ENCODE data around the gene SLC39A11.
"Not testable (repeated sequence)": the region's sequence is repeated elsewhere in the genome, so short reads cannot be mapped to it uniquely, and the experiment has no call there.

The SLC39A11 gene

DNA sequence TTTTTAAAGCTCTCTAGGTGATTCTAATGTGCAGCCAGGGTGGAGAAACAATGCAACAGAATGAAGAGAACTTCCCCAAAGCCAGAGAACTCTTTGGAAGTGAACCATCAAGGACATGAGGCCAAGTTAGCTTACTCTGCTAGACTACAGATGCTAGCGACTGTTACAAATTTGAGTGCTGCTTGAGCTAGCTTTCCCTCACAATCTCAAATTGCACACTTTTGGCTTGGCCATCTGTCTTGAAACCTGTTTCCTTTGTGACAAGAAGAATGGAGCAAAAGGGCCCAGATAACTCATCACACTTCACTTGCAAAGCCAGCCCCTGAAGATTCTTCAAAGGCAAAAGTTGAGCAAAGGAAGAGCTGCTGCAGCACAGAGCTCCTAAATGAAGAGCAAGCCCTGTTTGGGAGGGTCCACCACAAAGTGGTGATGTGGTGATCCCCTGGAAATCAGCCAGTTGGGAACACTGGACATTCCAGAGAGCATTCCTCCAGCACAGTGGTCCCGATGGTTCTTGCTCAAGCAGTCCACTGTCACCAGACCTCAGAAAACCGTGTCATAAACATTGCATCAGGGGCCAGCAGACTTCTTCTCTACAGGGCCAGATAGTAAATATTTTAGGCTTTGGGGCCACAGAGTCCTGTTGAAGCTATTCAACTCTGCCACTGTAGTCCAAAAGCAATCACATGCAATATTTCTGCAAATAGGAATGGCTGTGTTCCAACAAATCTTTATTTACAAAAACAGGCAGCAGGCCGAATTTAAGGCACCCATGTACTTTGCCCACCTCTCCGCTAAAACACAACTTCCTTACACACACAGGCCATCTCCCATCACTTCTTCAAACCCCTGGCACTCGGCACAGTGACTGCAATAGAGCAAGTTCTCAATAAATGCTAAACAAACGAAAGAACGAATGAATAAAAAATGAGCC lies 21.2 kb downstream of the SLC39A11 start:
- DNase-seq (ENCODE audit: low spot score): no peak

DNA sequence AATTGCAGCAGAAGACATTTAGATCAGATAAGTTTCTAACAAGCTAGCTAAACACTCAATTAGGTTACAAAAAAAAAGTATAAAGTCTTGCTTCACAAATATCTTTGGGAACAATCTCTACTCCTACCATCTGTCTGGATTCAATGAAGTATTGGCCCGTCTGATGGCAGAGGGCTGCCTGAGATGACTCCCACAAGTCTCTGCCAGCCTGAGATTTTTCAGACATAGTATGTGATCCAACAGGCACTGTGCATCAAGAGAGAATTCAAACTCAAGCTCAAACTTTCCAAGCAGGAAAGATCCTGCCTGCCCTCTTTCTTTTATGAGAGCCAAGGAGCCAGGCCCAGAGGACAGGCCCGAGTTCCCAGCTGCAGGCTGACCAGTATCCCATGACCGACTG lies 22.6 kb downstream of the SLC39A11 start:
- DNase-seq (ENCODE audit: low spot score): no peak

DNA sequence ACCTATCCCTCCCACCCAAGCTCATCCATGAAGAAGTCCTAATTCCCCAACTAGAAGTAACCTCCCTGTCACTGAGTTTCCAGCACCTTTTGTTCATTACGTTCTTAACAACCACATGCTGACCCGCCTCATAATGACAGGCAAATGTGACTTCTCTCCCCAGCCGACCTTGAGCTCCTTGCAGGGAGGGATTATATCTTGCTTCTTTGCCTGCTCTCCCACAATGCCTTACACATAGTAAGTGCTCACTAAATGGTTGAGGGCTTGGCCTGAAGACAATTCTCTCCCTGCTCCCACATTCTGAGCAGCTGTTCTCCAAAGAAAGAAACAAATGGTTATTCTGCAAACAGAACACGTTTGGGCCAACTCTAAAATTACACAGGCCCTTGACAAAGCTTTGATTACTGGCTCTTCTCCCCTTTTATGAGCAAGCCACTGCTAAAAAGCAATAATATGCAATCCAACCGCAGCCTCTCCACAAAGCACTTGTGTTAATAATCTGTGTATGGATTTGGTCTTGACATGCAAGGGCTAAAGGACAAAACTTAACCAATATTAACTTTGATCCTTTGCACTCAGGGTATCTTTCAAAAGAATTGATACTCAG lies 23.2 kb downstream of the SLC39A11 start:
- no peak for DNase-seq (ENCODE audit: low spot score)

DNA sequence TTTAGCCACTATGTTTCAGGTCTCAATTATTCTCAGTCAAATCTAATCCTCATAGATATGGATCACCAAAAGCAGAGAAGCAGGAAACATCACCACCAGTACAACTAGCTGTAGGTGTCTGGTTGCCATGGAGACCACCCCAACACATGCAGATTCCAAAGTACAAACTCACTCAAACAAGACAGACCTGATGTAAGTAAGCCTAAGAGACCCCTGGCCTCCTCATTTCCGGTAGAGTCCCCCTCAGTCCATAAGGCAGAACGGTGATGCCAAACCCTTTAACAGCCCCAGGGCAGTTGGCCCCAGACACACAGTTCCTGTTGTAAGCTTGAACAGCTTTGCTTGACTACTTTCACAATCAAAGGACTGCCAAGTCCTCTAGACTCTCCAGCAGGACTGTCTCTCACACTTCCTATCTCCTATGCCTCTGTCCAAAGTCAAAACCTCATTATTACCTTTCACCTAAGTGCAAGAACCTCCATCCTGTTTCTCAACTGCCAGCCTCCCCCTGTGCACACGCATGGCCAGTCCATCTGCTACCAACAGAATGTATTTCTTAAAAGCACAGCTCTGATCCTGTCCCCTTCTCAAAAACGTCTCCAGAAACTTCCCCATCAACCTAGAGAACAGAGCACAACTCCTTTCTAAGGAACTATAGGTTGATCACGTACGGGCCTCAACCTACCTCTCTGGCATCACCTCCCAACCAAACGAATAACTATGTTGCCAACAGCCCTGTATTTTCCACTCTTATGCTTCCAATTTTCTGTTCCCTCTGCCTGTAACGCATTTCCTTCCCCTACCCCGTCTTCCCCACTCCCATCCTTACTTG lies 23.9 kb downstream of the SLC39A11 start:
- no peak for DNase-seq (ENCODE audit: low spot score)

DNA sequence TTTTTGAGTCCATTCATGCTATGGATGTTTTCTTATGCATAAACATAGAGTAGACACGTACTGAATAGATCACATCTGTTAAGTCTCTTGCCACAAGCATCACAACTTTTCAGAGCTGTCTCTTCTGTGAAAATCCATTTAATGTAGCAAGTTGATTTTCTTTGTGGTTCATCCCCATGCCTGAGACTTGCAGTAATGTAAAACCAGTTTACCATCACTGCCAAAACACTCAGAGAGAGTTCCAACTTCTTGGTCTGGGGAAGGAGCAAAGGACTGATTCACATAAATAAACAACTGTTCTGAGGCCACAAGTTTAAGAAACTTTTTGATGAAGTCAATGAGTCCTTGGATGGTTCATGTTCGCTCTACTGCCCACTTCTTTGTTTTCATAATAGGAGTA lies 24.8 kb downstream of the SLC39A11 start:
- DNase-seq (ENCODE audit: low spot score): not testable (repeated sequence)

DNA sequence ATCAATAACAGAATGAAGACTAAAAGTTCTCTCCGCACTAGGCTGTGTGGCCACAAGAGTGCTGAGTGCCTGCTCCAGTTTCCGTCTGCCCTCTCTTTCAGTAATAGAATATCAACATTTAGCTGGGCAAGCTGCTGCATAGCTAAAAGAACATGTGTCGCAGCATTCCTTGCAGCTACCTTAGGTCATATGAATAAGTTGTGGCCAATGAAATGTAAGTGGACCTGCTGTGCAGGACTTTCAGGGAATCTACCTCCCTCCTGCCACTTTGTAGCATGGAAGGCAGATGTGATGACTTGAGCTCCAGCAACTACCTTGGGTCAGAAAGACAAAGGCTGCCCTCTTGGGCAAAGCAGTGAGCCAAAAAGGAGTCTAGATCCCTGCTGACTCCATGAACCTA lies 25.4 kb downstream of the SLC39A11 start:
- DNase-seq (ENCODE audit: low spot score): no peak

DNA sequence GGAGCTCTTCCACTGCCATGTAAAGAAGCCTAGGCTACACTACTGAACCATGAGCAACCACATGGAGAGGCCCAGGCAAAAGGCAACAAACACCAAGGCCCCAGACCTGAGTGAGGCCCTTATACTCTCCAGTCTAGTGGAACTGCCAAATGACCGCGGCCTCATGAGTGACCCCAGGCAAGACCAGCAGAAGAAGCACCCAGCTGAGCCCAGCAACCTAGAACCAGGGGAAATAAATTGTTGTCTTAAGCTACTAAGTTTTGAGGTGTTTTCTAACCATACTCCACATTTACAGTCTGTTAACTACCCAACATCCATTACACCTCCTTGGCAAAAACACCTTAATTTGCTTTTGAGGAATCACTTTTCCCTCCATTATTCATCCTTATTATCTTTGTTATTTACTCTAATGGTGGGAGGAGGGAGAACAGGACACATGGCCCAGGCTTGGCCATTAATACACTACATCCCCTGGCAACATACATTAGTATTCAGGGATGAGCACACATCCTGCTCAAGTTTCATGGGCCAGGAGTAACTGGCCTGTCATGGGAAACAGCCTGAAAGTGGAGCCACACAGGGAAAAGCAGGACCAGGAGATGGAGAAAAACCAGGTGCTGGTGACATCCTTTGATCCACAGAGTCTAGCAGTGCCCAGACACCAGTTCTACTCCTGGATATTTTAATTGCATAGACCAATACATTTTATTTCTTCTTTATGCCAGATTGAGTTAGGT lies 26.2 kb downstream of the SLC39A11 start:
- DNase-seq (ENCODE audit: low spot score): no peak

DNA sequence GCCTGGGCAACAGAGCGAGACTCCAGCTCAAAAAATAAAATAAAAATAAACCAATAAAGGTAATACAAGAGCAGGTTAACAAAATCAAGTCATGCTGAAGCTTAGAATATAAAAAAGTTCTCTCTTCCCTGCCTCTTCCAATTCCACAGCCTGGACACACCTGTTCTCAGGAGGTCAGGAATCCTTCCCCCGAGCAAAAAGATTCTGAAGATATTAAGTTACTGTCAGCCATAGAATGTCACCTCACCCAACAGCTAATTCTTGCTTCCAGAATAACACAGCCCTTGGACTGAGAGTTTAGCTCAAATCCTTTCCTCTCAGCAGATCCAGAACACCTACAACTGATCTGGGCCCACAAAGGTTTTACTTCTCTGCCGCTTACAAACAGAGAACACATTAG lies 27.1 kb downstream of the SLC39A11 start:
- no peak for DNase-seq (ENCODE audit: low spot score)

DNA sequence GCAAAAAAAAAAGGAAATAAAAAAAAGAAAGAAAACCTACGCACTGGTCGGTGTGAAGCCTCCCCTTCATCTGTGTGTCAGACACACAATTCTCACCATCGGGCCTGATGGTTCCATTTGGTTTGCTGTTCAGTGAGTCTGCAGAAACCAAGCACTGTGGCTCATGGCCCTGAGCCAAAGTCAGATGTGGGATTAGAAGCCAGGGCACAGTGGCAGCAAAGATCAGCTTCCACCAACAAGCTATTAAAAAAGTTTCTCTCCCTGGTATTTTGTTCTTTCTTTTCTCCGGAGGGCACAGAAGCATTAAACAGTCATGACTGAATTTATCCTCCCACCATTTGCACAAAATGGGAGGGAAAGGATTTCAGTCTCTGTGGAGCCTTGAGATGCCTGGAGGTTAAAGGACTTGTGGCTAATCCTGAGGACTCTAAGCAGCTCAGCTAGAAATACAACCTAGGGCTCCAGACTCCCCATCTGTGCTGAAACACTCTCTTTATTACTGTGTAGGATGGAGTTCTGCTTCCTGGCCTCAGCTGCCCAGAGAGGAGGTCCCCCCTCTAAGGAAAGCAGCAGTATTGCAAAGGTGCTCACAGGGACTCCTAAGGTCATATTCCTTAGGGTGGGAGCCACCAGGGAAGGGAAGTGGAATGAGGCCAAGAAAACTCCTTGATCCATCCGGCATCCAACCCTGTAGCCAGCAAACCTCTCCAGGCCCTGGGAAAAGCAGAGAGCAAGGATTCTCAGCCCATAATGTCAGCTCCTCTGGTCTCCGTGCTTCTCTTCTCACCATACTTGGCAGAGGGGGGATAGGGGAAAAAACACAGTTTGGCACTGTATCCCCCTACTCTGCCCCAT lies 28.2 kb downstream of the SLC39A11 start:
- no peak for DNase-seq (ENCODE audit: low spot score)

DNA sequence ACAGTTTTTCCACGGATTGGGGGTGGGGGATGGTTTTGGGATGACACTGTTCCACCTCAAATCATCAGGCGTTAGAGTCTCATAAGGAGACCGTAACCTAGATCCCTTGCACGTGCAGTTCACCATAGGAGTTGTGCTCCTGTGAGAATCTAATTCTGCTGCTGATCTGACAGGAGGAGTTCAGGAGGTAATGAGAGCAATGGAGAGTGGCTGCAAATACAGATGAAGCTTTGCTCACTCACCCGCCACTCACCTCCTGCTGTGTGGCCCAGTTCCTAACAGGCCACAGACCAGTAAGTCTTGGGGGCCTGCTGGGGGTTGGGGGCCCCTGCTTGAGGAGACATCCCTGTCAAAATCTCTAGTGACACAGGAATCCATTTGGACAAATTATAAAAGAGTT lies 29.8 kb downstream of the SLC39A11 start:
- no peak for DNase-seq (ENCODE audit: low spot score)

DNA sequence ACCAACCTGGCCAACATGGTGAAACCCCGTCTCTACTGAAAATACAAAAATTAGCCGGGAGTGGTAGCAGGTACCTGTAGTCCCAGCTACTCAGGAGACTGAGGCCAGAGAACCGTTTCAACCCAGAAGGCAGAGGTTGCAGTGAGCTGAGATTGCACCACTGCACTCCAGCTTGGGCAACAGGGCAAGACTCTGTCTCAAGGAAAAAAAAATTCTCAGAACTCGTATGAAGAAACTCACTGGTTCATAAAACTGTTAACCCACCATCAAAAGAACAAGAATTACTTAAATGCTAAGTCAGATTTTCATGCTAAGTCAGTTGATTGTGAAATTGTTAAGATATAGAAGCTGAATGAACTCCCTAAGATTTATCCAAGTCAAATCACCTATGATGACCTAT lies 31.3 kb downstream of the SLC39A11 start:
- no peak for DNase-seq (ENCODE audit: low spot score)

DNA sequence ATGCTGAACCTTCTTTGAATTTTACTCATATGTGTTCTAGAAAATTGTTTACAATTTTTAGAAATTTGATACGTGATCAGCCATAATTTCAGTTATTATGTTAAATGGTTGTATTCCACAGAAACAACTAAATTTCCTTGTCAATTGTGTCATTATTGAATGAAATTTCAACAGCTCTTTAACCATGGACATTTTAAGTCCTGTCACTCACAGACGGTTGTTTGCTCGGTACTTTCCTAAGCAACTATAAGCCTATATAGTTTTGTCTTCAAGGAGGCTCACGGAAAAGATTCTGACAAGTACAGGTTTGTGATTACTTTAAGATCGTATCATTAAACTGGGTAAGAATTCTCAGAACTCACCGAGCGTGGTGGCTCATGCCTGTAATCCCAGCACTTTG lies 31.8 kb downstream of the SLC39A11 start:
- no peak for DNase-seq (ENCODE audit: low spot score)

DNA sequence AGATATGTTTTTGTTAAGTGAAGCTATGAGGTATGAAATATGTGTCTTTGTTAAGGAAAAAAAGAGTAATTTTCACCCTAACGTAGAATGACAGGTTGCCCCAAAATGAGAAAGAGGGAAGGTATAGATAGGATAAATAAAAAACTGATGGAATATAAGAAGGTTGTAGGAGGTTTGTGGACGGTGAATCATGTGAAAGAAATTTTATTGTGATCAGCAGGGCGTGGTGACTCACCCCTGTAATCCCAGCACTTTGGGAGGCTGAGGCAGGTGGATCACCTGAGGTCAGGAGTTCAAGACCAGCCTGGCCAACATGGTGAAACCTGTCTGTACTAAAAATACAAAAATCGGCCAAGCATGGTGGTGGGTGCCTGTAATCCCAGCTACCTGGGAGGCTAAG lies 32.8 kb downstream of the SLC39A11 start:
- DNase-seq (ENCODE audit: low spot score): not testable (repeated sequence)

DNA sequence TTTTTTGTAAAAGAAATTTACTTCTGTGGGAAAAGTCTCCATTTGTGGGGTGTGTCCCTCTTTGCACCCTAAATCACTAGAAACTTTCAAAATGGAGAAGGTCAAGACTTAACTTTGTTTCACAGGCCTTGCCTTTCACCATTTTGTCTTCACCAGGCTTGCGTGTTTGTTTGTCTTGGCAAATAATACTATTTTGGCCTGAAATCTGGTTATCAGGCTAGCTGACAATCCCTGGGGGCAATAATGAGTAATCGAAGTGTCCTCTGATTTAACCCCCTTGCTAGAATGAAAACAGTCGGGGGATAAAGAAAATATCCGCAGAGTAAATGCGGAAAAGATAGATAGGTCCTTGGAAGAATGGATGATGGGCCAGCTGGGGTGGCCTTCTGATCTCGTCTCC lies 34.5 kb downstream of the SLC39A11 start:
- no peak for DNase-seq (ENCODE audit: low spot score)

DNA sequence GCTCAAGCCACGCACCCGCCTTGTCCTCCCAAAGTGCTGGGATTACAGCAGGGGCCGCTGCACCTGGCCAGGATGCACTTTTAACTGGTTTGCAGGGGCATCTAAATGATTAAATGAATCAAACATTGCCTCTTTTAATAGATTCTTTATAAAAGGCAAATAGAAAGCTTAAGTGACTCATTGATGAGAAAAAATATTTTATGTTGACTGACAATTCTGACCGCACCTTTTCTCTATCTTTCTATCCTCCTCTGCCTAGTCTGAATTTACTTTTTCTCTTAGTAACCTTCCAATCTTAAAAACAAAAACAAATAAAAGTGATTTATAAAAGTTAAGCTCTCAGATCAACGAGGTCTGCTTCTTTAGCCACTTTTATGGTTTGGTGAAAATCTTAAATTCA lies 35.3 kb downstream of the SLC39A11 start:
- no peak for DNase-seq (ENCODE audit: low spot score)

DNA sequence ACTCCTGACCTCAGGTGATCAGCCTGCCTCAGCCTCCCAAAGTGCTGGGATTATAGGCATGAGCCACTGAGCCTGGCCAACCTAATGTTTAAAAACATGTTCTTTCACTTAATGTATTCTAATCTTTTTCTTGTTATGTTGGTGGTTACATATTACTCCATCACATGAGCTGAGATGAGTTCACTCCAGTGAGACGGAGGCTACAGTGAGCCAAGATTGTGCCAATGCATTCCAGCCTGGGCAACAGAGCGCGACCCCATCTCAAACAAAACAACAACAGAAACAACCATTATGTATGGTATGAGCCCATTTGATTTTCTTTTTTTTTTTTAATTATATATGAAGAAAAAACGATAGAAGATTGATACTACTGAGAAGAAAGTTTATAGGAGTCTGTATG lies 39.6 kb downstream of the SLC39A11 start:
- DNase-seq (ENCODE audit: low spot score): no peak

DNA sequence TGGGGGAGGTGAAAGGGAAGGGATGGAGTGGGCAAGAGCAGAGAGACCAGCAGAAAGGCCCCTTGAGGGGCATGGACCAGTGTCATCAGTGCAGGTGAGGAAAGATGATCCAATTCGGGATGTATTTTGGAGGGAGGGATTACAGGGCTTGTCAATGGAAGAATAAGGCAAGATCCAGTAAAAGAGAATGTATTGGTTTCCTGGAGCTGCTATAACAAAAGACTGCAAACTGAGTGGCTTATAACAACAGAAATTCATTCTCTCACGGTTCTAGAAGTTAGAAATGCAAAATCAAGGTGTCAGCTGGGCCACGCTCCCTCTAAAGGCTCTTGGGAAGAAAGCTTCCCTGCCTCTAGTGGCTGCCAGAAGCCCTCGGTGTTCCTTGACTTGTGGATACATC lies 41.7 kb downstream of the SLC39A11 start:
- DNase-seq (ENCODE audit: low spot score): no peak

DNA sequence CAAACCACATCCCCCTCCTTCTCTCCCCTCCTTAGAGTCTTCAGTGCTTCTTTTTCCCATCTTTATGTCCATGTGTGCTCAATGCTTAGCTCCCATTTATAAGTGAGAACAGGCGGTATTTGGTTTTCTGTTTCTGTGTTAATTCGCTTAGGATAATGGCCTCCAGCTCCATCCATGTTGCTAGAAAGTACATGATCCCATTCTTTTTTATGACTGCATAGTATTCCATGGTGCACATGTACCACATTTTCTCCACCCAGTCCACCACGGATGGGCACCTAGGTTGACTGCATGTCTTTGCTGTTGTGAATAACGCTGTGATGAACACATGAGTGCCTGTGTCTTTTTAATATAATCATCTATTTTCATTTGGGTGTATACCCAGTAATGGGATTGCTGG lies 44.3 kb downstream of the SLC39A11 start:
- no peak for DNase-seq (ENCODE audit: low spot score)

DNA sequence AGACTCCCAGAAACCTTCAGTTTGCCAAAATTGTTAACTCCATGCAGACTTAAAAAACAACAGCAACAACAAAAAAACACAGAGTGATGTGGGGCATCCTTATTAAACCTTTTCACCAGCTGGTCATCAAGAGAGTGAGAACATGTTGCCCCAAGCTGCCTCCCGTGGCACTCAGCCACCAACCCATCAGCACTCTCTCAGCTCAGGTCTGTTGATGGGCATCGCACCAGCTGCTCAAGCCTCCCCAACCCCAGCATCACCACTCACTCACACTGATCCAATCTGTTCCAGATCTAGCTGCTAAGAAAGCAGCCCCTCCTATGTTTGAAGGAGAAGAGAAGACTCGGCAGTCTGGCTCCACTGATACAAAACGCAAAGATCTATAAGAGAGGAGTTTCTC lies 46.8 kb downstream of the SLC39A11 start:
- no peak for DNase-seq (ENCODE audit: low spot score)

DNA sequence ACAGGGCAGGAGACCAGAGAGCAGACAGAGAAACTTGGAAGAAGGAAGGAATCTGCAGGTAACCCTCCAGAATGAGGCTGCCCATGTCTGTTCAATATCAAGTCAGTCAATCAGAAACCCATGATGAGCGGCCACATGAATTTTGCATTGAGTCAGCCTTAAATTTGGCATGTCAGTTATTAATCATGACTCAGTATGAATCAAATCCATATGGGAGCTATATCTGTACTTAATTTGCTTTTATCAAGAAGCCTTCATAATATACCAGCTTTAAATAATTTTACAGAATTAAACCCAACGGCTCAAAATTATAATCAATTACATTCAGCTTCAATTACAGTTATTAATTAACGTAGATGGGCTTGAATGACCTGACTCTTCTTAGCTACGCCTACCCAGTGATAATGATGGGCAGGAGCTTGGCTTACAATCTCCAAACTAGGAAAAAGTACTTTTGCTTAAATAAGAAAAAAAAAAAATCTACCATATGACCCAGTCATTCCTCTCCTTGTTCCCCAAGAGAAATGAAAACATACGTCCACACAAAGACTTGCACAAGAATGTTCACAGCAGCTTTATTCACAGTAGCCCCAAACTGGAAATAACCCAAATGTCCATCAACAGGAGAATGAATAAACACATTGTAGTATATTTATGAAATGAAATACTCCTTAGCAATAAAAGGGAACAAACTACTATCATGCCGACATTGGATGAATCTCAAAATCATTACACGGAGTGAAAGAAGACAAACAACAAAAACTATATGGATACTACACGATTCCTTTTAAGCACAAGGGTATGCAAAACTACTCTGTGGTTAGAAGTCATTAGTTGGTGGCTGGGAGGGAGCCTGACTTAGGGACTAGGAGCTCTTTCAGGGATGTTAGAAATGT lies 48.6 kb downstream of the SLC39A11 start:
- DNase-seq (ENCODE audit: low spot score): no peak
